KG1 (cell line): ENCODE data around the gene NUTM2E.
"Not testable (repeated sequence)": the region's sequence is repeated elsewhere in the genome, so short reads cannot be mapped to it uniquely, and the experiment has no call there.

ENCODE experiments used
- DNase-seq: peaks from one replicate; lab custom pipeline; 2025; lab: John Stamatoyannopoulos, UW

NUTM2E gene, protein sequence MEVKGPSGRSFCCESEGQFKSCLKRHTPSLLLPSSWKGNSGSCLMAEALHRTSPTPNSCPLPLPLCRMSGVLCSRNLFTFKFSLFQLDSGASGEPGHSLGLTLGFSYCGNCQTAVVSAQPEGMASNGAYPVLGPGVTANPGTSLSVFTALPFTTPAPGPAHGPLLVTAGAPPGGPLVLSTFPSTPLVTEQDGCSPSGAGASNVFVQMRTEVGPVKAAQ (N-terminal part only)

DNA sequence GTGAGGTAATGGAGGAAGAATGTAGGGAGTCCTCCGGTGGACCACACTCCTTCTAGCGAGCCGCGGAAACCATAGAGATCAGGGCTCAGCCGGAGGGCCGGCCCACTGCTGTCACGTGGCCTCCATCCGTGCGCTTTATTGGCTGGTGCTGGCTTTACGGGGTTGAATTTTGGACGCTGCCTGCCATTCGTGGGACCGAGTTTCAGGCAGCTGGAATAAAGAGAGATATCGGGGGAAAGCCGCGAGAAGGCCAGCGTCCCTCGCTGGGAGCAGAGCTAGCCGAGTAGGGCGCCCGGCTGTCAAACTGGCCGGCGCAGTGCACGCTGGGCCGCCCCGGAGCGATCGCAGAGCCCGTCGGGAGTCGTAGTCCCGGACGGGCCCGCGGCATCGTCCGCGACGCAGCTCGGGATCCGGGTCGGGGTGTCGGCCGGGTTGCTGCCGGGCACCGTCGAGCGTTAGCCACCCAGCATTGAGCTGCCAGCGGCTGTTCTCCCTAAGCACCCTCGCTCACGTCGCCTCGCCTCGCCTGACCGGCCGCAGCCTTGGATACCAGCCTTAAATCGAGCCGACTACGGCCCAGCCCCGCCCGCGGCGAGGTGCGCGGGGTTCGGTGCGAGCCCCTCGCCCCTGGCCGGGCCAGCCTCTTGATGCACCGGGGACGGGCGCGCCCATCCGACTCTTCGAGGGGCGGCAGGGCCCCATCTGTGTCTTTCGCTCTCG lies at the start of gene NUTM2E:
Gene NUTM2E, plus strand, starts transcription at position 244 of the 720 bp plus-strand sequence. CDS start 15,002 bp downstream, outside the sequence.
- DNase-seq, result peak; percentile 38

DNA sequence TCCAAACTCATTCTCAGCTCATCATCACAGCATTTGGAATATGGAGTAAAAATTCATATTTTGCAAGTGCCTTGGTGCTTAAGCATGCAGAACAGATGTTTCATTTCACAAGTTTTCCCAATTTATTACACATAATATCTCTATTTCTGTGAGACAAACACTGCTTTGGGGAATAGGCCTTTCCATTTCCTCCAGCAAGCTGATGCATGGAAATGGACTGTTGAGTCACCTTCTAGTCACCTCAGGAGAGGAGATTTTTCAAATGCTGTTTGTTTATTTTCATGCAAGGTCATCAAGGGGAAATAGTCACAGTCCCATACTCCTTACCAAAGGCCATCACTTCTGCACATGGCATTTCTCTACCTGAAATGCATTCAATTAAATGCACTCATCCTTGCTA lies 48.5 kb upstream of the NUTM2E start:
- DNase-seq, result not testable (repeated sequence)

DNA sequence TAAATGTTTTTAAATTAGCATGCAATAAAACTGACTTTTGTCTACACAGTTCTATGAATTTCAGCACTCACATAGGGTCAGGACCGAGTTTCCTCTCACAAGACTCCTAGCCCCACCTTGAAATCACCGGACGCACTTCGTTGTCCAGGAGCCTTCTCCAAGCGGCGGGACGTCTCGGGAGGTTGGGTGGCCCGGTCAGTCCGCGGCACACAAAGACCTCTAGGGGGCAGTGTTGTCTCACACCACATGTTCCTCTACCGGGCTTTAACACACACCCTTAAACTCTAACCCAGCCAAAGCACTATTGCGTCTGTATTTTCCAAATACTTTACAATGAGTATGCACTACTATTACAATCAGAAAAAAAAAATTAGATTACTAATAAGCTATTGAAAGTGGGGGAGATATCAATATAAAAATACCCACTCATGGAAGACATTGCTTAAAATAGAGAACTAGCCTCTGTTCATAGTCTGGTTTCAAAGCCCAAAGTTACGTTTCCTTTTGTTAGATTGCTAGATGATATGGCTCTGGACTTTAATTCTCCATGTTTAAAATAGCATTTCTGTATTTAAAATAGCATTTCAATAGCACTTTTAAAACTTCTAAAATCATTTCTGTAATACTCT lies 47.1 kb upstream of the NUTM2E start:
- peak; percentile 37 for DNase-seq

DNA sequence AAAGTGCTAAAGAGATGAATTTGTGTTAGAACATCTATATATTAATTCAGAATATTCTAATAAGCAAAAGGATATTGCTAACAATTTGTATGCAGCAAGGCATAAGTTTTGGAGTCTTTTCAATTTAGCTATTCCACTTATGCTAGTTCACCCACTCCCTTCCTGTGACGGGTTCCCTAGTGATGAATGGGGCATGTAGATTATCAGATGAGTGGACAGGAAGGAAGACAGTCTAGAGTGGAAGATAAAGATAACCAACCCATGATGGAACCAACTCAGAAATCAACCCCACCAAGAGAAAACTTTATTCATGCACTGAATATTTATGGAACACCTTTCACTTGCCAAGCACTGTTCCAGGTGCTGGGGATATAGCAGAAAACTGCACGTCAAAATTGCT lies 46.5 kb upstream of the NUTM2E start:
- DNase-seq, result not testable (repeated sequence)

DNA sequence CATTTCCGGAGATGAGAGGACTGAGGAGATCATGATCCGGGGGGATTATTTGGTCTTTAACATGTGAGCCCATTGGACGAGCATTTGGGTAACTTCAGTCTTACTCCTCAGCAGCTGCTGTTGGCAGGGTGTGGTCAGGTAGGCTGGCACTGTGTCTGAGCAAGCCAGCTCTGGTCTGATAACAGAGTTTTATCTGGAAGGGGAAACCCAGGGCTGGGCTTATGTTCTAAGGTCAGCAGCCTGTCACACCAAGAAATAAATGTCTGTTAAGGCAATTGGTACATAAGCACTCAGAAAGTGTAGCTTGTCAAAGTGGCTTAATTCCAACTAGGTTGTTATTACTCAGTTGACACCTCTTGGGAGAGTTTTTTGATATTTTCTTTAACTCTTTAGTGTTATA lies 45.0 kb upstream of the NUTM2E start:
- not testable (repeated sequence) for DNase-seq

DNA sequence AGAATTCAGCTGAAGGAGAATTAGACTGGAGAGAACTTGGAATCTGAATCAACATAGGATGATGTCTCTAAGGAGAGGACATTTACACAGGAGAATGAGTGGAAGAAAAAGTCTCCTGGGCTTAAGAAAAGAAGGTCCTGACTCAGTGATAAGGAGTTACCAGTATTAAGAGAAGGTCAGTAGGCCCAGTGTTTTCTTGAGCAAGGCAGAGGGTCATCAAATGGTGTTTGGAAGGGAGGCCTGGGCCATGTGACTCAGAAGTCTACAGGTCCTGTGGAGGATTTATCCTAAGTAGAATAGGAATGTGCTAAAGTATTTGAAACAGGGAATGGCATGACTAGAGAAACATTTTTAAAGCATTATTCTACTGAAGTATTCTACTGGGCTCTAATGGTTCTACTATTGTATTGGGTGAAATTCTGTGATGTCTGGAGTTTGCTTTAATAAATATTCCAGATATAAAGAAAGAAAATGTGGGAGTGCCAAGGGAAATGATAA lies 39.0 kb upstream of the NUTM2E start:
- DNase-seq, result not testable (repeated sequence)

DNA sequence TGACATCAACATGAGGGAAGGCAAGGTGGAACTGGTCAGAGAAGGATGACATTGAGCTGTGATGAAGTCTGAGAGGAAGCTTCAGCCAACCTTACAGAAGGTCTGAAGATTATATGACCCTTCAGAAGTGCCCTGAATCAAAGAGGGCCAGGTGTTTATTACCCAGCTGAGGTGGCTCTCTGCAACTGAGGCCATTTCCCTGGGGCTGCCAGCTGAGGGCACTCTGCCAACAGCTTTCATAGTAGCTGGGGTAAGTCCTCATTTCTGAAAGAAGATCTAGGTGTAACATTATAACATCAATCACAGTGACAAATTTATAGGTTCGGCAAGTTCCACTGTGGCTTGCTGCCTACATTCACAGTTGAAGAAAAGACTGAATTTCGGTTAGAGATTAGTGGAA lies 37.2 kb upstream of the NUTM2E start:
- not testable (repeated sequence) for DNase-seq

DNA sequence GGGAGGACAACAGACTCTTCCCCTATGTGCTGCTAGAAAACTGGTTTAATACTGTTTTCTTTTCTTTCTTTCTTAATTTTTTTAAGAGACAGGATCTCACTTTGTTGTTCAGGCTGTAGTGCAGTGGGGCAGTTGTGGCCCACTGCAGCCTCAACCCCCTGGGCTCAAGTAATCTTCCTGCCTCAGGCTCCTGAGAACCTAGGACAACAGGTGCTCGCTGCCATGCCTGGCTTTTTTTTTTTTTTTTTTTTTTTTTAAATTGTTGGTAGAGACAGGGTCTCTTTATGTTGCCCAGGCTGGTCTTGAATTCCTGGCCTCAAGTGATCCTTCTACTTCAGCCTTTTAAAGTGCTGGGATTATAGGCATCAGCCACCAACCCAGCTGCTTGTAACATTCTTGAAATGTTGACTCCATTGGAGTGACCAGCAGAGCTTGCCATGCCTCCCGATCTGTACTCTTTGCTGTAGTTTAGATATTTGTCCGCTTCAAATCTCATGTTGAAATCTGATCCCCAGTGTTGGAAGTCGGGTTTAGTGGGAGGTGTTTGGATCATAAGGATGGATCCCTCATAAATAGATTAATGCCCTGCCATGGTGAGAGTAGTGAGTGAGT lies 34.5 kb upstream of the NUTM2E start:
- not testable (repeated sequence) for DNase-seq

DNA sequence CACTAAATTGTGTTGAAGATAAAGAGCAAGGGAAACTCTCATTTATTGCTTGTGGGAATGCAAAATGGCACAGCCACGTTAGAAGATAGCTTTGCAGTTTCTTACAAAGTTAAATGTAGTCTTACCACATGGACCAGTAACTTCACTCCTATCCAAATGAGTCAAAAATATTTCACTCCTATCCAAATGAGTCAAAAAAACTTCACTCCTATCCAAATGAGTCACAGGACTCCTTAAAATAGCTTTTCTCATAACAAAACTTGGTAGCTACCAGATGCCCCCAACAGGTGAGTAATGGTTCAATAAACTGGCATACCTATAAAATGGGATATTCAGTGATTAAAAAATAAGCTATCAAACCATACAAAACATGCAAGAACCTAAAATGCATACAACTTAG lies 27.2 kb upstream of the NUTM2E start:
- DNase-seq, result not testable (repeated sequence)

DNA sequence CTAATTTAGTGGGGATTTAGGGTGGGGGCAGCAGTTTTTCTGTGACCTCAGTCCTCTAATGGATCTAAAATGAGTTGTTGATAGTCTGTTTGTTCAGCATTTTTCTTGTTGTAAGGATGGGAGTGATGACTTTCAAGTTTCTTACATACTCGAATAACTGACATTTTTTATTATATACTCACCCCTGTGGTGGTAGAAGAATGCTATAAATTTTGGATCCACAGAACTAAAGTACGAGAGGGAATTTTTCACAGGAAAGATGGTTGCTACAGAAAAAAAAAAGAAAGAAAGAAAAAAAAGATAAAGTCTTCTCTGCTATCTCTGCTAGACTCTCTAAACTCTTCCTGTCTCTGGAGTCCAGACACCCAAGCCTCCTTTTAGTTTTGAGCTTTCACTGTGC lies 20.7 kb upstream of the NUTM2E start:
- DNase-seq, result not testable (repeated sequence)

DNA sequence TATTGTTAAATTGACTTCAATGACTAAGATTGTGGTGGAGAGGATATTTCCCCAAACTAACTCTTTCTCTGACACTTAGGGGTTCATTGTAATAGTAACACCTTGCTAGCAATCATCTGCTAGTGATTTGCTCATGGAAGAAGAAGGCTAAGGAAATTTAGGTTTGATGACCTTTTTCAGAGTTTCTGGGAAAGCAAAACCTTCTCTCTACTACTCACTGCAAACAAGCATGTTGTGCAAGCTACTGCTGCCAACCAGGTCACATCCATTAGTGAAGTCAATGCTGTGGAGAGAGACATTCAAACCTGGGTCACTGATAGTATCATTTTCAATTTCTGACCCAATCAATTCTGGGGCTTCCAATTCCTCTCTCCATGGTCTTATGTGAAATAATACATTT lies 14.6 kb upstream of the NUTM2E start:
- not testable (repeated sequence) for DNase-seq

DNA sequence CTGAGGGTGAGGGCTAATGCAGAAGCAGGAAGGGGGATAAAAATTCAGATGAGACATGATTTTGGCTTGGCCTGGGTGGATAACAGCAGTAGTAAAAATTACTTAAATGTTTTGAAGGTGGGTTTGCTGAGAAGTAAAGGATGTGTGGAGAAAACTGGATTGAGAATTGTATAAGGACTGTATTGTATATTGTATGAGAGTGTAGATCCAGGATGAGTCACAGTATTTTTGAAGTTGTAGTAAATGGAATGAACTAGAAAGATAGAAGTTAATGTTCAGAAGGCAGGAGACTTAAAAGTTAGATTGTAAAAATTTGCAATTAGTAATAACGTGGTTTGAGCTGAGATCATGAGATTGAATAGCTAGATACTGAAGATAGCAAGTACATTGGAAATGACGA lies 10.2 kb upstream of the NUTM2E start:
- not testable (repeated sequence) for DNase-seq

DNA sequence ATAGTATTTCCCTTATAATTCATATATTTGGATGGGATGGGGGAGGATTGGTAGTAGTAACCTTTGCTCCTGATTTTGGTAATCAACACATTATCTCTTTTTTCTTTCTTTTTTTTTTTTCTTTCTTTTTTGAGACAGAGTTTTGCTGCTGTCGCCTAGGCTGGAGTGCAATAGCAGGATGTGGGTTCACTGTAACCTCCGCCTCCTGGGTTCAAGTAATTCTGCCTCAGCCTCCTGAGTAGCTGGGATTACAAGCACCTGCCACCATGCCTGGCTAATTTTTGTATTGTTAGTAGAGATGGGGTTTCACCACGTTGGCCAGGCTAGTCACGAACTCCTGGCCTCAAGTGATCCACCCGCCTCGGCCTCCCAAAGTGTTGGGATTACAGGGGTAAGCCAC lies 3.2 kb upstream of the NUTM2E start:
- not testable (repeated sequence) for DNase-seq

DNA sequence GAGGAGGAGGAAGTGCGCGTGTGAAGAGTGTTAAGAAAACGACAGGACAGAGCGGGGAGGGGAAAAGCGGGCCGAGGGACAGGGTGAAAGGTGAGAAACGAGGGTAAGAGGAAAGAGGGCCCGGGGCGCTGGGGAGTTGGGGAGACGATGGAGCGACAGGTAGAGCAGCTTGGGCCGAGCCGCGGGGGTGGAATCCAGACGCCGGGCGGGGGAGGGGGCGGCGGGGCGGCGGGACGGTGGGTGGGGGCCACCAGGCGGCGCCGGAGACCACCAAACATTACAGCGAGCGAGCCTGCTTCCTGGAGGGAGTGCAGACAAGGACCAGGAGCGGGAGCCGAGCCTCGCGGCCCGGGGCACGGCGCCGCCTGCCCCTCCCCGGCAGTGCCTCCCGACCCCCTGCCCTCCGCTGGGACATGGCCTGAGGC lies 940 bp upstream of the NUTM2E start:
- DNase-seq, result not testable (repeated sequence)

DNA sequence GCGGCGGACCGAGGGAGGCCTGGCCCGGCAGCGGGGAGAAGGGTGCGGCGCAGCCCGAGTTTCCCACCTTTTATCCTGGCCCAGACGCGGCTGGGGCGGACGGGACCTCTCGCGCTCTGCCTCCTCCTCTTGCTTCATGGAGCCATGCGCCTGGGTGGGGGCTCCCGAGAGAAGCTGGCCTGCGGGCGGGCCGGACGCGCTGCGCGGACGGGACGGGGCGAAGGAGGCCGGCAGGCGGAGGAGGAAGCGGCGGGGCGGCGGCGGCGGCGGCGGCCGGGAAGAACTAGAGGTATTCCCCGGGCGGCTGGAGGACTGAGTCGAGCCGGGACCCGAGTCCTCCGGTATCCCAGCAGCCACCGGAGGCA lies 426 bp upstream of the NUTM2E start:
- DNase-seq, result not testable (repeated sequence)

DNA sequence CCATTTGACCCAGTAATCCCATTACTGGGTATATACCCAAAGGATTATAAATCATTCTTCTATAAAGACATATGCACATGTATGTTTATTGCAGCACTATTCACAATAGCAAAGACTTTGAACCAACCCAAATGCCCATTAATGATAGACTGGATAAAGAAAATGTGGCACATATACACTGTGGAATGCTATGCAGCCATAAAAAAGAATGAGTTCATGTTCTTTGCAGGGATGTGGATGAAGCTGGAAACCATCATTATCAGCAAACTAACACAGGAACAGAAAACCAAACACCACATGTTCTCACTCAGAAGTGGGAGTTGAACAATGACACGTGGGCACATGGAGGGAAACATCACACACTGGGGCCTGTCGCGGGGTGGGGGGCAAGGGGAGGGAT lies 7.3 kb downstream of the NUTM2E start:
- not testable (repeated sequence) for DNase-seq

DNA sequence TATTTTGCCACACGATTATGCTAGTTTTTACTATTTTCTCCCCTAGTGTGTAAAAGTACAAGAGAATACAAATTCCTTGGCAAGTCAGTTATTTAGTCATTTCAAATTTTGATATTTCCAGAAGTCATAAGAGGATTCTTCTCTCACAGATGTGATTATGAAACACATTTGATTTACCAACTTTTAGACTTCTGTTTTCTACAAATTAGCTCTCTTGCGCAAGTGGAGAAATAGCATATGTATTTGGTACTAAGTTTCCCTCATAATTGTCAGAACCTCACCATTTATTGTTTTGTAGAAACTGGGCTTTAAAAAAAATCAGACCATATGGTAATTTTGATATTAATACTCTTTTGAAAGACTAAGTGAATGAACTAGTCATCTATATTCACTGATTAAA lies 9.4 kb downstream of the NUTM2E start:
- not testable (repeated sequence) for DNase-seq

DNA sequence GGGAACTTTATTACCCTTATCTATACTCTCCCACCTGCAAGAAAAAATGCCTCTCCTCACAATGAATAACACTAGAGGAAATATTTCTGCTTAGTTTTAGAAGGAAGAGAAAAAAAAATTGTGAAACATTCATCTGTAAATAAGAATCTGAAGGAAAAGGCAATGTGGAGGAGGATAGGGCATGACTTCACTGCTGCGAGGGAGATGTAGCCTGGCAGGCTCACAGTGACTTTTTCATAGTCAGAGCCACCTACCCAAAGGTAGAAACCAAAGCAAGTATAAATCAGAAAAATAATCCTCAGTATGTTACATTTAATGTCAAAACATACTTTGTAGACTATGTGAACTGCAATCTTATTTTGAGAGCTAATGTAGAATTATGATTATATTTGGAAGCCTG lies 10.4 kb downstream of the NUTM2E start:
- not testable (repeated sequence) for DNase-seq

DNA sequence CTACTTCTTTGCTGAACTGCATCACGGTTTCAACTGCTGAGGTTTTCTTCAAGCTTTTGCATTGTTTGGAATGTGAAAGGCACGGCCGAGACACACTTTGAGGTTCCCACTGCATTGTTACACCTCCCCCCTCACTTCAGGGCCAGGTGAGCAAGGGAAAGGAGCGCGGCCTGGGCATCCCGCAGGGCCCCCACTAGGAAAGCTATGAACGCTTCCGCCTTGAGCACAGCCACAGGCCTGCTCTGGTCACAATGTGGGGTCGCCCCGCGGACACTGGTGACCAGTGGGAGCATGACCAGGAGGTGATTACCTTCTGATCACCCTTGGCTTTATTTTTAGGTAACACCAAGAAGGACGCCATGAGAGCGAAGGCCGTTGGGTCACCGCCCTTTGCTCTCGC lies 11.9 kb downstream of the NUTM2E start:
- DNase-seq, result not testable (repeated sequence)

DNA sequence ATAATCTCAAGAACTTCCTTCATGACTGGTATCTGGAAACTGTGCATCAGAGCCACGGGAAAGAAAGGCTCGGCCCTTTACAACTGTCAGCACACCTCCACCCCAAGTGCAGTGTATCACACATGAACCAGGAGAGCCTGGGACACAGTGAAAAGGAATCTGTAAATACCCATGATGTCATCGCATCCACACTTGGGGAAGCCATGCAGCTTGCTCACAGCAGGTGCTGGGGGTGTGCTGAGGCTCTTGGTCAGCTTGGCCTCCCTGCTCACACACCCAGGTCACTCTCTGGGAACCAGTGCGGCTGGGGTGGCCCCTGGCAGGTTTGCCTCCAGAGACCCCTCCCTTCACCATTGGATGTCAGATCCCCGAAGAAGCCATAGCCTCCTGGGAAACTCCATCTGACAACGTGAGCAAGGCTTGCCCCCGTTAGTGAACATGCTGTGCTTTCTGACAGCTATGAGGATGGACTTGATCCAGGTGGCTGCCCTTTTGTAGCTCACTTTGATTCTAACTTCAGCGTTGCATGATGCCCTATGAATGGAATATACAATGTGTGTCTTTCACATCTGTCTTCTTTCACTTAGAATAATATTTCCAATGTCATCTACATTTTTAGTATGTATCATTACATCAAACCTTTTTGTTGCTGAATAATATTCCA lies 26.8 kb downstream of the NUTM2E start:
- not testable (repeated sequence) for DNase-seq

DNA sequence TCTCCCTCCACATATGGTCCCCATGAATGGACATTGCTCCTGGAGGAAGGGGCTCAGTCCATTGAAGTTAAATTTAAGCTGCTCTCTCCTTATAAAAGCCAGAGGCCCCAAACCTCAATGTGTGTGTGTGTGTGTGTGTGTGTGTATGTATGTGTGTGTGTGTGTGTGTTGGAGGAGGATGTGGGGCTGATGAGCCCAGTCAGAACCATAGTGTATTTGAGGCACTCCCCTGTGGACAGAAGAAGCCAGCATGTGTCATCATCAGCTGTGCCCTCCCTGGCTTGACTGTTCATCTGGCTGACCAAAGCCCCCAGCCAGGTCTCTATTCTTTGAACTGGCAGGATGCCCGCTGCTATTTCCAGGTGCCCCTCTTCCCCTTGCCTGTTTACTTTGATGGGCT lies 35.7 kb downstream of the NUTM2E start:
- not testable (repeated sequence) for DNase-seq

DNA sequence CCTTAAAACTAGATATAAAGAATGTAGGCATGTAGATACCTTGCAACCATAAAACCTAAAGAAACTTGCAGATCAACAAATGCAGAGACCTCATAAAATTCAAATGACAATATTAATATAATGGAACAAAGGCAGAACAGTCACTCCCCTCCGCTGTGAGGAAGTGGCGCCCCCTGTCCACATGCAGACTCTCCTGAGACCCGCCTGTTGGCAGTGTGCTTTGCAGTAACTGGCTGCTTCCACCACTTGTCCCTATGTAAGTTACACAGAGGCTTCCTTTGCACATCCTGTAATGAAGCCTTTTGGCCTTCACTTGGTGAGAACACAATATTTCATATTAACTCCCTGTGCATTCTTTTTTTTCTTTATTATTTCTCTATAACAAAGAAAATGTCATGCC lies 36.3 kb downstream of the NUTM2E start:
- not testable (repeated sequence) for DNase-seq
